ENCODE data around the gene XDH.

DNA sequence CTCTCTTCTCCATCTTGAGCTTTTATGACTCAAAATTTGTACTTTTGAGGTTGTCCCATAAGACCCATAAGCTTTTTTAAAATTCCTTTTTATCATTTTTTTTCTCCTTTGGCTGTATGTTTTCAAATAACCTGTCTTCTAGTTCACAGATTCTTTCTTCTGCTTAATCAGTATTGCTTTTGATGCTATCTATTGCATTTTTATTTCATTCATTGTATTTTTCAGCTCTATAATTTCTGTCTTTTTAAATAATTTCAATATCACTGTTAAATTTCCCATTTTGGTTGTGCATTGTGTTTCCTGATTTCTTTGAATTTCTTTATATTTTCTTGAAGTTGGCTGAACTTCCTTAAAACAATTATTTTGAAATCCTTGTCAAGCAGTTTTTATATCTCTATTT, 4.8 kb upstream of the XDH start:
- TF ChIP-seq, protein P1, sequence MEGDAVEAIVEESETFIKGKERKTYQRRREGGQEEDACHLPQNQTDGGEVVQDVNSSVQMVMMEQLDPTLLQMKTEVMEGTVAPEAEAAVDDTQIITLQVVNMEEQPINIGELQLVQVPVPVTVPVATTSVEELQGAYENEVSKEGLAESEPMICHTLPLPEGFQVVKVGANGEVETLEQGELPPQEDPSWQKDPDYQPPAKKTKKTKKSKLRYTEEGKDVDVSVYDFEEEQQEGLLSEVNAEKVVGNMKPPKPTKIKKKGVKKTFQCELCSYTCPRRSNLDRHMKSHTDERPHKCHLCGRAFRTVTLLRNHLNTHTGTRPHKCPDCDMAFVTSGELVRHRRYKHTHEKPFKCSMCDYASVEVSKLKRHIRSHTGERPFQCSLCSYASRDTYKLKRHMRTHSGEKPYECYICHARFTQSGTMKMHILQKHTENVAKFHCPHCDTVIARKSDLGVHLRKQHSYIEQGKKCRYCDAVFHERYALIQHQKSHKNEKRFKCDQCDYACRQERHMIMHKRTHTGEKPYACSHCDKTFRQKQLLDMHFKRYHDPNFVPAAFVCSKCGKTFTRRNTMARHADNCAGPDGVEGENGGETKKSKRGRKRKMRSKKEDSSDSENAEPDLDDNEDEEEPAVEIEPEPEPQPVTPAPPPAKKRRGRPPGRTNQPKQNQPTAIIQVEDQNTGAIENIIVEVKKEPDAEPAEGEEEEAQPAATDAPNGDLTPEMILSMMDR (IDR thresholded peaks at IDR 0.05) = no peak
- no peak for TF ChIP-seq POLR2A (IDR thresholded peaks at IDR 0.05)
- no peak for TF ChIP-seq EP300 (IDR thresholded peaks at IDR 0.05)
